Breast epithelium (tissue), 4 donors: ENCODE data around the gene ACACA. TPM values are rescaled to one million over a fixed set of nuclear protein-coding genes. Genes with fewer than 3 reads are reported as not detected.
A peak's percentile ranks its signal among the peaks of the same experiment; 100 is the strongest.

ENCODE experiments used
- DNase-seq, 2 donors: peaks; one replicate each; pipeline ENCODE4 v3.0.0-alpha.2; 2019; ENCODE audit warnings: low spot score in 2 of 2
- H3K27ac ChIP-seq, 2 donors: fragments of 200-600 bp; sonication (generic) in 1 of 2; one replicate each; pipeline ENCODE4 v1.5.1; 2016 to 2019; ENCODE audit warnings: mild to moderate bottlenecking in 1 of 2
- H3K27me3 ChIP-seq, 2 donors: fragments of 200-600 bp; sonication (generic) in 1 of 2; one replicate each; pipeline versions ENCODE4 v1.5.1 to v1.6.0; 2017 to 2019; ENCODE audit warnings: control low read depth in 1 of 2, mild to moderate bottlenecking in 1 of 2
- H3K36me3 ChIP-seq: fragments of 200-600 bp; one replicate; pipeline ENCODE4 v1.5.1; 2019
- H3K4me1 ChIP-seq, 2 donors: fragments of 200-600 bp; sonication (generic); one replicate each; pipeline ENCODE4 v1.5.1; 2016 to 2019; ENCODE audit warnings: control low read depth in 1 of 2
- H3K4me3 ChIP-seq, 3 donors: fragments of 200-600 bp; sonication (generic); 1 replicate in 2 of 3; 2 replicates in 1 of 3; pipeline ENCODE4 v1.5.1; 2016 to 2019; ENCODE audit warnings: mild to moderate bottlenecking in 3 of 3, moderate library complexity in 2 of 3
- H3K9me3 ChIP-seq, 2 donors: fragments of 200-600 bp; sonication (generic) in 1 of 2; one replicate each; pipeline ENCODE4 v1.5.1; 2016 to 2019; ENCODE audit warnings: control low read depth in 1 of 2
- POLR2A ChIP-seq: fragments of 450-650 bp; IDR thresholded peaks from one replicate; pipeline ENCODE4 v1.6.1; 2016; ENCODE audit warnings: antibody characterized with exemption, mild to moderate bottlenecking, moderate library complexity
- POLR2AphosphoS5 ChIP-seq, 3 donors: sonication (generic); formaldehyde crosslinking; IDR thresholded peaks; one replicate each; pipeline ENCODE4 v1.6.1; 2017; ENCODE audit warnings: antibody characterized with exemption in 3 of 3
- intact Hi-C: fragments of 100-400 bp; cut with DNase I; formaldehyde crosslinking; loops from one replicate; pipeline ENCODE4 v1.15.1; 2023; ENCODE audit warnings: low total_unique reads
- total RNA-seq, 3 donors: library from RNA; depleted of rRNA; stranded (reverse); fragments of >200 nt; gene quantifications; one replicate each; pipeline ENCODE4 v1.1.0, GENCODE V29; 2016
- TF ChIP-seq, protein P1 (sequence below), 3 donors: fragments of 450-650 bp; IDR thresholded peaks; one replicate each; pipeline ENCODE4 v1.5.1; 2016 to 2017; ENCODE audit warnings: antibody characterized with exemption in 3 of 3, mild to moderate bottlenecking in 3 of 3, moderate library complexity in 3 of 3

ACACA gene
- total RNA-seq, 3 donors from 2014 or later, result 32.8 to 46.5 (median 36.1) TPM

DNA sequence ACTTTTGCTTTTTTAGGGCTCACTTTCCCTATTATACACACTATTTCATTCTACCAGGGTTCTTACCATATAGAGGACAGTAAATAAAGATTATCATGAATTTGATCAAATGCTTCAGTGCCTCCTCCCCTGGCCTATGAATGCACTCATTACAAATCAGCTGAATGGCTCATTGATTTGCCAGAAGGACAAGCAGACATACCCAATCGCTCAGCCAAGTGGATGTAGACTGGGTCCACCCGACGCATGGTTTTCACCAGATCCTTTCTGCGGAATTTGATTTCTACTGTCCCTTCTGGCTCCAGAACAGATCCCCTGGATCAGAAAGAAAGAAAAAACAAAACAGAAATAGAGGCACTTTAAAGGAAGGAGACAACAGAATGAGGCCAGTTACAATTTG is 295.3 kb downstream of the ACACA start:
- H3K27me3 ChIP-seq, result no peaks in the 10 kb centered on the region
- no peak for DNase-seq

DNA sequence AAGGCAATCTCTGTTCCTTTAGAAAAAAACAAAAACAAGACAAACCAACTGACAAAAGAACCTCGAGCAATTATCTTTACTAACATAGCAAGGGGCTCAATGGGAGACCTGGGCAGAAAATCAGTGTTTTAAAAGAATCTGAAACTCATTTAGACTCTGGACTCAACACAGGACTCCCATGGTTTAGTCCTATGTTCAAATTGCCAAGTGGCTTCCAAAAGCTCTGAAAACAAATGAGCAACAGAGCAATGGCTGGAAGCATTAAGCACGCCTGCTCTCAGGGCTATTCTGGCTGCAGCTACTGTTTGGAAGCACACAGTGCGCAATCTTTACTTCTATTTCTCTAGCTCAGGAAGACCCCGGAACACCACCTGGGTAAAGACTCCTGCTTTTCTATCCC is 295.9 kb downstream of the ACACA start:
- DNase-seq, result no peak
- Histone ChIP-seq H3K27me3 (no peaks in the 10 kb centered on the region), H3K4me1 (peaks cover 0 to 6% of the 10 kb centered on the region in 2 donors), H3K9me3 (no peaks in the 10 kb centered on the region), H3K27ac (no peak overlapping the region), H3K36me3 (no peaks in the 10 kb centered on the region), H3K4me3 (no peak overlapping the region)
- intact Hi-C loops, result no loop called here
- TF ChIP-seq POLR2AphosphoS5 (IDR thresholded peaks at IDR 0.05), result no peak
- no peak for TF ChIP-seq POLR2A
- TF ChIP-seq, protein P1, sequence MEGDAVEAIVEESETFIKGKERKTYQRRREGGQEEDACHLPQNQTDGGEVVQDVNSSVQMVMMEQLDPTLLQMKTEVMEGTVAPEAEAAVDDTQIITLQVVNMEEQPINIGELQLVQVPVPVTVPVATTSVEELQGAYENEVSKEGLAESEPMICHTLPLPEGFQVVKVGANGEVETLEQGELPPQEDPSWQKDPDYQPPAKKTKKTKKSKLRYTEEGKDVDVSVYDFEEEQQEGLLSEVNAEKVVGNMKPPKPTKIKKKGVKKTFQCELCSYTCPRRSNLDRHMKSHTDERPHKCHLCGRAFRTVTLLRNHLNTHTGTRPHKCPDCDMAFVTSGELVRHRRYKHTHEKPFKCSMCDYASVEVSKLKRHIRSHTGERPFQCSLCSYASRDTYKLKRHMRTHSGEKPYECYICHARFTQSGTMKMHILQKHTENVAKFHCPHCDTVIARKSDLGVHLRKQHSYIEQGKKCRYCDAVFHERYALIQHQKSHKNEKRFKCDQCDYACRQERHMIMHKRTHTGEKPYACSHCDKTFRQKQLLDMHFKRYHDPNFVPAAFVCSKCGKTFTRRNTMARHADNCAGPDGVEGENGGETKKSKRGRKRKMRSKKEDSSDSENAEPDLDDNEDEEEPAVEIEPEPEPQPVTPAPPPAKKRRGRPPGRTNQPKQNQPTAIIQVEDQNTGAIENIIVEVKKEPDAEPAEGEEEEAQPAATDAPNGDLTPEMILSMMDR (IDR thresholded peaks at IDR 0.05), result no peak

More for the DNA sequence above, 295.3 kb downstream of the ACACA start:
- TF ChIP-seq, protein P1 (IDR thresholded peaks at IDR 0.05), result no peak
- no peak for TF ChIP-seq POLR2AphosphoS5 (IDR thresholded peaks at IDR 0.05)
- TF ChIP-seq POLR2A, result no peak
- H3K4me3 ChIP-seq, result no peak overlapping the region
- no peaks in the 10 kb centered on the region for H3K9me3 ChIP-seq
- peaks cover 0 to 6% of the 10 kb centered on the region in 2 donors for H3K4me1 ChIP-seq
- intact Hi-C loops, result no loop called here
- no peaks in the 10 kb centered on the region for H3K36me3 ChIP-seq
- H3K27ac ChIP-seq, result no peak overlapping the region

DNA sequence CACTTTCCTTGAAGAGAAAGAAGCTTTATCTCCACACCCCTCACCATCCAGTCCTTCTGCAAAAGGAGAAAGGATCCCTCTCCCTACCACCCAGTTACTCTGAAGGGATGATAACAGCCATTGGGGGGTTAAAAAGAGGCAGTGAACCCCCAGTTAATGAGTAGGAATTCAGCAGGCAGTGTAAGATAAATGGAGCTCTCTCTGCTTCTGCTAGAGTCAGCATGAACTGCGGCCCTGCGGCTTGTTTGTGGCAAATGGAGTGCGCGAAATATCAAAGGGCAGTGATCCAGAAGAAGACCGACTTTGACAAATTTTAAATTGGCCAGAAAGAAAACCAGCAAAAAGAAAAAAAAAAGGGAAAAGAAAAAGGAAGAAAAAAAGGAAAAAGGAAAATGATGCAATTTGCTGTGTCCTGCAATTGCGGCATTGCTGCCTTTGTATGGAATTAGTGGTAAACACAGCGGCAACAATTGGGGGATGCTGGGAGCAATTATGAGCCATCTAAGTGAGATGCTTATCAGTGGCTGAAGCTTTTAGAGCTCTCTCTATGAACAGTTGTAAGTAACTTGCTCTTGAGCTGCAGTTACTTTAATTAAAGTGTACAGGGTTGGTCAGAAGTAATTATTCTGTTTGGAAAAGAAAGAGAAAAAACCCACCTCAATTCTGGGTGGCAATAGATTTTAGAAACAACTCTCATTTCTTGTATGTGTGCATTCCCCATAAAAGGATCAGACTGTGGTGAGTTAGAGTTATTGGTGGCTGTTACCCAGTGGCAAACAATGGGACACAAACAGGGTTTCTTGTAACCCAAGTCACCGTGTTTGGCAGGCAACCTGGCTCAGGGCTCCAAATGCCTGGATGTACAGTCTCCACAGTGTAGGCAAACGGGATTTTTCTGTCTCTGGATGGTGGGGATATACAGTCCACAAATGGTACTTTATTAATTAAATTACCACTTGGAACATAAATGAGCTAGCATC is 296.6 kb downstream of the ACACA start:
- intact Hi-C loops, result no loop called here
- no peak for TF ChIP-seq POLR2AphosphoS5 (IDR thresholded peaks at IDR 0.05)
- TF ChIP-seq POLR2A, result no peak
- TF ChIP-seq, protein P1 (IDR thresholded peaks at IDR 0.05), result no peak
- Histone ChIP-seq H3K4me3 (no peak overlapping the region), H3K36me3 (no peaks in the 10 kb centered on the region), H3K4me1 (peaks cover 0 to 6% of the 10 kb centered on the region in 2 donors), H3K9me3 (no peaks in the 10 kb centered on the region), H3K27ac (no peak overlapping the region), H3K27me3 (no peaks in the 10 kb centered on the region)
- DNase-seq, result no peak

DNA sequence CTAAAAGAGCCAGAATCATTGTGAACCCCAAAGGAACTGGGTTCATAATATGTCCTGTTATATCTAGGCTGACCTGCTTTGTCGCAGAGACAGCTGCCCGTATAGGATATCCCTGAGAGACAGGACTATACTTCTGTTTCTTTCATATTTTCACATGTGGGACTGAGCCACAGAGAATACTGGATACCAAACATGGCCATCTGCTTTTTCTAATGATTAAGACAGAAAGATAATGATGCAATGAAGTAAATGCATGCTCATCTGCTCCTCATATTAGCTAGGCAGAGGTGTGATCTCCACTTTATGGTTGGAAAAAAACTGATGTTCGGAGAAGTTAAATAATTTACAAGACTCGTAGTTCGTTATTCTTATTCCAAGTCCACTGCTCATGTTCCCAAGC is 297.5 kb downstream of the ACACA start:
- Histone ChIP-seq H3K27me3 (no peaks in the 10 kb centered on the region), H3K4me1 (peaks cover 0 to 6% of the 10 kb centered on the region in 2 donors), H3K36me3 (no peaks in the 10 kb centered on the region), H3K9me3 (no peaks in the 10 kb centered on the region), H3K4me3 (no peak overlapping the region), H3K27ac (no peak overlapping the region)
- DNase-seq, result no peak
- TF ChIP-seq, protein P1 (IDR thresholded peaks at IDR 0.05), result no peak
- TF ChIP-seq POLR2A (no peak), POLR2AphosphoS5 (IDR thresholded peaks at IDR 0.05) (no peak)
- intact Hi-C loops, result no loop called here

DNA sequence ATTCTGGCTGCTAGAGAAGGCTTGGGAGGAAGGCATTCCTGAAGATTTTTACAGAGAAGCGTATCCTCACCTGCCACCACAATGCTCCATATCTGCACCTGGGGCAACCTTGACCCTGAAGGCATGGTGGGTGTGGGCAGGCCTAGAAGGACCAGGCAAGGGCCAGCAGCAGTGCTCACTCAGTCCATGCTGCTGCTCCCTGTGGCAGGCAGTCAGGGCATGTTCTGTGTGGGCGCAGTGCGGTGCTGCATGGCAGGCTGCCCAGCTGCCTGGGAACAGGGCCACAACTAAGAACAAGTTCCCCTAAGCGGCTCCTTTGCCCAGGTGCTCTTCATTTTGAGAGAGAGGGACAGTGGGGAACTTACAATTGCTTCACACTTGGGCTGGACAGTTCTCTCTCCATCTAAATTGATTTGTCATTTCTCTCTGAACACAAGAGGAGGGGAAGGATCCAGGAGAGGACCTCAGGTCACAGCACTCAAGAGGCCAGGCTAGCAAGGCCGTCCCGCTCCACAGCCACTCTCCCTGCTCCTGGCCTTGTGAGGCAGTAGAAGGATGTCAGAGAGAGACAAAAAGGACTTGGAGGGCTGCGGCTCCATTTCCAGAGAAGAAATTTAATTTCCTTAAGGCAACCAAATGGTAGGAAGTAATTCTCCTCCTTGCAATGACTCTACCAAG is 299.1 kb downstream of the ACACA start:
- intact Hi-C loops, result no loop called here
- DNase-seq, result peak; percentile 78 to 81
- no peaks in the 10 kb centered on the region for H3K9me3 ChIP-seq
- peak overlapping the region in 1 of 2 donors; percentile 2 for H3K27ac ChIP-seq
- H3K27me3 ChIP-seq, result no peaks in the 10 kb centered on the region
- H3K4me3 ChIP-seq, result no peak overlapping the region
- H3K4me1 ChIP-seq, result peaks cover 0 to 6% of the 10 kb centered on the region in 2 donors
- H3K36me3 ChIP-seq, result no peaks in the 10 kb centered on the region
- TF ChIP-seq POLR2A (no peak), POLR2AphosphoS5 (IDR thresholded peaks at IDR 0.05) (no peak)
- TF ChIP-seq, protein P1 (IDR thresholded peaks at IDR 0.05), result no peak
